Upper lobe of left lung (tissue), 6 donors: ENCODE results near the gene LEP. TPM values are rescaled to one million over a fixed set of nuclear protein-coding genes. Genes with fewer than 3 reads are reported as not detected.
"Not testable (repeated sequence)": the region's sequence is repeated elsewhere in the genome, so short reads cannot be mapped to it uniquely, and the experiment has no call there.

ENCODE experiments used
- ATAC-seq, 2 donors: fragments of 200-7000 bp; cut with Tn5 transposase; one replicate each; pipeline ENCODE4 v1.9.1; 2022; ENCODE audit warnings: mild to moderate bottlenecking in 2 of 2, moderate library complexity in 2 of 2; ENCODE audit not compliant: low FRiP score in 2 of 2
- DNase-seq, 2 donors: peaks; one replicate each; pipeline ENCODE4 v3.0.0-alpha.2; 2019 to 2020
- H3K27ac ChIP-seq, 4 donors: fragments of 200-600 bp; sonication (generic); one replicate each; pipeline ENCODE4 v1.5.1; 2016 to 2019
- H3K27me3 ChIP-seq, 4 donors: fragments of 200-600 bp; sonication (generic); one replicate each; pipeline ENCODE4 v1.5.1; 2017 to 2019
- H3K36me3 ChIP-seq, 4 donors: fragments of 200-600 bp; sonication (generic); one replicate each; pipeline ENCODE4 v1.5.1; 2016 to 2019
- H3K4me1 ChIP-seq, 4 donors: fragments of 200-600 bp; sonication (generic); one replicate each; pipeline ENCODE4 v1.5.1; 2018 to 2019
- H3K4me3 ChIP-seq, 4 donors: fragments of 200-600 bp; sonication (generic); one replicate each; pipeline ENCODE4 v1.5.1; 2017 to 2019; ENCODE audit warnings: mild to moderate bottlenecking in 2 of 4, moderate library complexity in 1 of 4
- H3K9me3 ChIP-seq, 4 donors: fragments of 200-600 bp; sonication (generic); one replicate each; pipeline ENCODE4 v1.5.1; 2018 to 2019
- CTCF ChIP-seq, 6 experiments: fragments of 450-650 bp in 4 of 6; fragments of 200-600 bp in 2 of 6; sonication (generic) in 2 of 6; IDR thresholded peaks; one replicate each; pipeline ENCODE4 v1.5.1; 2016 to 2019; ENCODE audit warnings: antibody characterized with exemption in 6 of 6
- EP300 ChIP-seq, 4 donors: sonication (generic); formaldehyde crosslinking; IDR thresholded peaks; one replicate each; pipeline ENCODE4 v1.5.1; 2017; ENCODE audit warnings: antibody characterized with exemption in 4 of 4, control low read depth in 2 of 4
- POLR2A ChIP-seq, 4 donors: fragments of 450-650 bp; IDR thresholded peaks; one replicate each; pipeline ENCODE4 v1.5.1; 2016 to 2017; ENCODE audit warnings: antibody characterized with exemption in 4 of 4, mild to moderate bottlenecking in 2 of 4
- POLR2AphosphoS5 ChIP-seq, 2 donors: sonication (generic); formaldehyde crosslinking; IDR thresholded peaks; one replicate each; pipeline ENCODE4 v1.5.1; 2017; ENCODE audit warnings: antibody characterized with exemption in 2 of 2
- WGBS, 2 donors: methylation state at CpG; one replicate each; pipeline ENCODE4 v1.1.5; 2017 to 2018; 5-methylcytosine and 5-hydroxymethylcytosine counted together
- total RNA-seq, 6 donors: library from RNA; depleted of rRNA in 4 of 6; stranded (reverse); fragments of >200 nt in 4 of 6; gene quantifications; one replicate each; pipeline versions ENCODE4 v1.1.0 to v1.2.1, GENCODE V29; 2016 to 2021
- donor health status: DM: no; HTN: no; CAD: no; lungs with moderate emphysema.
- donor health status: DM: no; HTN: yes; CAD: no; lungs with severe emphysema.

Gene LEP
- total RNA-seq, 6 donors from 2014 or later = not detected

- no peak for DNase-seq
- no peak overlapping the region for H3K27ac ChIP-seq
- WGBS, 2 donors = 90 to 91% methylated on average over 7 of the region's 7 CpGs
- no peak for ATAC-seq
- peaks cover 0 to 3% (median 0%) of the 10 kb centered on the region in 4 donors for H3K36me3 ChIP-seq
- no peak for TF ChIP-seq POLR2AphosphoS5 (IDR thresholded peaks at IDR 0.05)
- no peak for TF ChIP-seq POLR2A (IDR thresholded peaks at IDR 0.05)
- TF ChIP-seq CTCF (IDR thresholded peaks at IDR 0.05) = no peak
- peaks cover 6 to 16% (median 11%) of the 10 kb centered on the region in 4 donors for H3K9me3 ChIP-seq
- H3K4me3 ChIP-seq = no peak overlapping the region
- H3K4me1 ChIP-seq = no peaks in the 10 kb centered on the region
- no peaks in the 10 kb centered on the region for H3K27me3 ChIP-seq
Observed at GRCh38 chr7:128284102-128284501, 43.0 kb downstream of the LEP start.

- Histone ChIP-seq H3K36me3 (no peaks in the 10 kb centered on the region), H3K27ac (no peak overlapping the region), H3K9me3 (no peaks in the 10 kb centered on the region), H3K27me3 (no peaks in the 10 kb centered on the region), H3K4me3 (no peak overlapping the region), H3K4me1 (no peaks in the 10 kb centered on the region)
- ATAC-seq (no peak), DNase-seq (no peak)
- WGBS, 2 donors = 95 to 97% methylated on average over 4 of the region's 4 CpGs
- no peak for TF ChIP-seq POLR2AphosphoS5 (IDR thresholded peaks at IDR 0.05)
- no peak for TF ChIP-seq POLR2A (IDR thresholded peaks at IDR 0.05)
- TF ChIP-seq EP300 (IDR thresholded peaks at IDR 0.05) = no peak
- no peak for TF ChIP-seq CTCF (IDR thresholded peaks at IDR 0.05)
Observed at GRCh38 chr7:128287556-128287955, 46.5 kb downstream of the LEP start.

- H3K4me1 ChIP-seq, ATAC-seq, H3K27me3 ChIP-seq, H3K9me3 ChIP-seq, DNase-seq, H3K27ac ChIP-seq, H3K4me3 ChIP-seq, H3K36me3 ChIP-seq: not testable (repeated sequence)
- 87 to 91% methylated on average over 6 to 7 of the region's 7 CpGs for WGBS, 2 donors
Observed at GRCh38 chr7:128298004-128298403, 56.9 kb downstream of the LEP start.

GRCh38 chr7:128299109-128299607 lies 58.1 kb downstream of the LEP start:
- Histone ChIP-seq H3K27ac (no peak overlapping the region), H3K4me3 (no peak overlapping the region), H3K36me3 (peaks cover 0 to 15% (median 2%) of the 10 kb centered on the region in 4 donors), H3K9me3 (no peaks in the 10 kb centered on the region), H3K27me3 (no peaks in the 10 kb centered on the region), H3K4me1 (no peaks in the 10 kb centered on the region)
- ATAC-seq = no peak
- TF ChIP-seq EP300 (IDR thresholded peaks at IDR 0.05) = no peak
- TF ChIP-seq POLR2AphosphoS5 (IDR thresholded peaks at IDR 0.05) = no peak
- no peak for TF ChIP-seq POLR2A (IDR thresholded peaks at IDR 0.05)
- TF ChIP-seq CTCF (IDR thresholded peaks at IDR 0.05) = no peak
- 64 to 76% methylated on average over 7 of the region's 7 CpGs for WGBS, 2 donors
- no peak for DNase-seq

- no peak for TF ChIP-seq EP300 (IDR thresholded peaks at IDR 0.05)
- TF ChIP-seq CTCF (IDR thresholded peaks at IDR 0.05) = no peak
- no peak for TF ChIP-seq POLR2AphosphoS5 (IDR thresholded peaks at IDR 0.05)
- TF ChIP-seq POLR2A (IDR thresholded peaks at IDR 0.05) = no peak
- Histone ChIP-seq H3K27me3 (no peaks in the 10 kb centered on the region), H3K4me3 (no peak overlapping the region), H3K4me1 (no peaks in the 10 kb centered on the region), H3K36me3 (peaks cover 0 to 42% (median 18%) of the 10 kb centered on the region in 4 donors), H3K9me3 (no peaks in the 10 kb centered on the region), H3K27ac (no peak overlapping the region)
- ATAC-seq (no peak), DNase-seq (peak in 1 of 2 donors; percentile 54)
- 78 to 80% methylated on average over 6 to 10 of the region's 10 CpGs for WGBS, 2 donors
Observed at GRCh38 chr7:128302139-128302538, 61.1 kb downstream of the LEP start.
